GM18907 (cell line): ENCODE data around the gene DYNLL2.
"Not testable (repeated sequence)": the region's sequence is repeated elsewhere in the genome, so short reads cannot be mapped to it uniquely, and the experiment has no call there.

Experiments
- ATAC-seq: cut with Tn5 transposase; IDR thresholded peaks from one replicate; pipeline ENCODE4 v1.9.1; 2021; ENCODE audit warnings: mild to moderate bottlenecking, moderate library complexity; ENCODE audit not compliant: unreplicated experiment

DYNLL2 gene

GRCh38 chr17:58097384-58098088 is 14.3 kb downstream of the DYNLL2 start:
- no peak for ATAC-seq

- ATAC-seq: no peak
These were observed 17.3 kb downstream of the DYNLL2 start for GRCh38 chr17:58100506-58100905.

GRCh38 chr17:58101898-58102297 is 18.7 kb downstream of the DYNLL2 start:
- not testable (repeated sequence) for ATAC-seq

GRCh38 chr17:58105093-58105492 is 21.9 kb downstream of the DYNLL2 start:
- no peak for ATAC-seq

- ATAC-seq: no peak
These were observed 24.1 kb downstream of the DYNLL2 start for GRCh38 chr17:58107306-58107705.

GRCh38 chr17:58109197-58109596 is 26.0 kb downstream of the DYNLL2 start:
- ATAC-seq: no peak

GRCh38 chr17:58110012-58110411 is 26.8 kb downstream of the DYNLL2 start:
- ATAC-seq: no peak

- no peak for ATAC-seq
These were observed 28.5 kb downstream of the DYNLL2 start for GRCh38 chr17:58111676-58112075.

- ATAC-seq: no peak
These were observed 29.9 kb downstream of the DYNLL2 start for GRCh38 chr17:58112970-58113631.

- no peak for ATAC-seq
These were observed 30.7 kb downstream of the DYNLL2 start for GRCh38 chr17:58113947-58114346.

GRCh38 chr17:58117382-58117781 is 34.2 kb downstream of the DYNLL2 start:
- ATAC-seq: no peak

GRCh38 chr17:58119491-58119890 is 36.3 kb downstream of the DYNLL2 start:
- ATAC-seq: no peak

- no peak for ATAC-seq
These were observed 37.1 kb downstream of the DYNLL2 start for GRCh38 chr17:58120195-58120822.

GRCh38 chr17:58121925-58122324 is 38.7 kb downstream of the DYNLL2 start:
- ATAC-seq: no peak

GRCh38 chr17:58127846-58128245 is 44.6 kb downstream of the DYNLL2 start:
- no peak for ATAC-seq

- ATAC-seq: not testable (repeated sequence)
These were observed 49.5 kb downstream of the DYNLL2 start for GRCh38 chr17:58132697-58133096.

- ATAC-seq: no peak
These were observed 53.6 kb downstream of the DYNLL2 start for GRCh38 chr17:58136669-58137279.

- ATAC-seq: no peak
These were observed 58.3 kb downstream of the DYNLL2 start for GRCh38 chr17:58141505-58141904.

- ATAC-seq: not testable (repeated sequence)
These were observed 60.1 kb downstream of the DYNLL2 start for GRCh38 chr17:58143335-58143734.

GRCh38 chr17:58144801-58145200 is 61.6 kb downstream of the DYNLL2 start:
- no peak for ATAC-seq
